AG10803 (cell line): ENCODE results near the gene HHIPL1.
"Not testable (repeated sequence)": the region's sequence is repeated elsewhere in the genome, so short reads cannot be mapped to it uniquely, and the experiment has no call there.

ENCODE experiments used
- DNase-seq: peaks from one replicate; pipeline ENCODE4 v3.0.0; 2010; ENCODE audit warnings: low read depth
- H3K4me3 ChIP-seq: 2 replicates; pipeline ENCODE4 v1.5.1; 2011; ENCODE audit warnings: mild to moderate bottlenecking, low read length, control low read depth
- TF ChIP-seq, protein P1 (sequence below): conservative IDR thresholded peaks from 2 replicates; pipeline ENCODE4 v1.5.1; 2011; ENCODE audit warnings: mild to moderate bottlenecking, low read length, control low read depth, inconsistent platforms

The HHIPL1 gene

DNA sequence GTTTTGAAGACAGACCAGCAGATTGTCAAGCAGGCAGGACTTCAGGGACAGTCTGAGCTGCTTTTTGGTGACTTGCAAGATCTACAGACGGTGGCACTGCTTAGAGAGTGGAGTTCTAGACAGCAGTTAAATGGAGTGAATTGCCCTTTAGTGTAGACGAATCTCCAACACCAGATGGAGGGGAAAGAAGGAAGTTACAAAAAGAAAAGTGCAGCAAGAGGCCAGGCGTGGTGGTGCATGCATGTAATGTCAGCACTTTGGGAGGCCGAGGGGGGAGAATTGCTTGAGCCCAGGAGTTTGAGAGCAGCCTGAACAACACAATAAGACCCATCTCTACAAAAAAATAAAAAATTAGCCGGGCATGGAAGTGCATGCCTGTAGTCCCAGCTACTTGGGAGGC is 8.4 kb upstream of the HHIPL1 start:
- TF ChIP-seq, protein P1, sequence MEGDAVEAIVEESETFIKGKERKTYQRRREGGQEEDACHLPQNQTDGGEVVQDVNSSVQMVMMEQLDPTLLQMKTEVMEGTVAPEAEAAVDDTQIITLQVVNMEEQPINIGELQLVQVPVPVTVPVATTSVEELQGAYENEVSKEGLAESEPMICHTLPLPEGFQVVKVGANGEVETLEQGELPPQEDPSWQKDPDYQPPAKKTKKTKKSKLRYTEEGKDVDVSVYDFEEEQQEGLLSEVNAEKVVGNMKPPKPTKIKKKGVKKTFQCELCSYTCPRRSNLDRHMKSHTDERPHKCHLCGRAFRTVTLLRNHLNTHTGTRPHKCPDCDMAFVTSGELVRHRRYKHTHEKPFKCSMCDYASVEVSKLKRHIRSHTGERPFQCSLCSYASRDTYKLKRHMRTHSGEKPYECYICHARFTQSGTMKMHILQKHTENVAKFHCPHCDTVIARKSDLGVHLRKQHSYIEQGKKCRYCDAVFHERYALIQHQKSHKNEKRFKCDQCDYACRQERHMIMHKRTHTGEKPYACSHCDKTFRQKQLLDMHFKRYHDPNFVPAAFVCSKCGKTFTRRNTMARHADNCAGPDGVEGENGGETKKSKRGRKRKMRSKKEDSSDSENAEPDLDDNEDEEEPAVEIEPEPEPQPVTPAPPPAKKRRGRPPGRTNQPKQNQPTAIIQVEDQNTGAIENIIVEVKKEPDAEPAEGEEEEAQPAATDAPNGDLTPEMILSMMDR, result no peak
- no peak overlapping the region for H3K4me3 ChIP-seq
- DNase-seq, result no peak

DNA sequence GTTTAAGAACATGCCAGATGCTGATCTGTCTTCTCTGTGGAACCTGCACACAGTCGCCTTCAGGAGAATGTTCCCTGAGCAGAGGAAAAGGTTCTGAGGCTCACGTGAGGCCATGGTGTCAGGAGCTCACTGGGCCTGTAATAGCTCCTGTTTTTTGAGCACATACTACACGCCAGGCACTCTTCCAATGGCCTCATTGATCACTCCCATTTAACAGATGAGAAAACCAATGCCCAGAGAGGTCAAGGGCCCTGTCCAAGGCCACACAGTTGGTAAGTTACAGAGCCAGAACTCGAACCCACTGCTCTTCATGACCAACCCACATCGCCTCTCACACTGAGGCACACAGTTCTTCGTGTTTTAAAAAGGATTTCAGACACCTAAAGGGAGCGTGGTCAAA is 7.3 kb upstream of the HHIPL1 start:
- TF ChIP-seq, protein P1, result no peak
- DNase-seq, result no peak

DNA sequence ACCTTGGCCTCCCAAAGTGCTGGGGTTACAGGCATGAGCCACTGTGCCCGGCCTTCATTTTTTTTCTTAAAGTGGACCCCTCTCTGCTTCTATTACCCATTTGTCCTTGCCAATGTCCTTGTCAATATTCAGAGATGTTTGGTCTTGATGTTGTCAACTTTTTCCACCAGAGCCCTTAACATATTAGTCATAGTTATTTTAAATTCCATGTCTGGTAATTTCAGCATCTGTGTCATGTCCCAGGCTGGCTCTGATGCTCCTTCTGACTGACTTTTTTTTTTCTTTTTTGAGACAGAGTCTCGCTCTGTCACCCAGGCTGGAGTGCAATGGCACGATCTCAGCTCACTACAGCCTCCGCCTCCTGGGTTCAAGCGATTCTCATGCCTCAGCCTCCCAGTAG is 2.2 kb upstream of the HHIPL1 start:
- H3K4me3 ChIP-seq, result not testable (repeated sequence)
- DNase-seq, result peak; percentile 13

More for the DNA sequence above, 7.3 kb upstream of the HHIPL1 start:
- no peak overlapping the region for H3K4me3 ChIP-seq

DNA sequence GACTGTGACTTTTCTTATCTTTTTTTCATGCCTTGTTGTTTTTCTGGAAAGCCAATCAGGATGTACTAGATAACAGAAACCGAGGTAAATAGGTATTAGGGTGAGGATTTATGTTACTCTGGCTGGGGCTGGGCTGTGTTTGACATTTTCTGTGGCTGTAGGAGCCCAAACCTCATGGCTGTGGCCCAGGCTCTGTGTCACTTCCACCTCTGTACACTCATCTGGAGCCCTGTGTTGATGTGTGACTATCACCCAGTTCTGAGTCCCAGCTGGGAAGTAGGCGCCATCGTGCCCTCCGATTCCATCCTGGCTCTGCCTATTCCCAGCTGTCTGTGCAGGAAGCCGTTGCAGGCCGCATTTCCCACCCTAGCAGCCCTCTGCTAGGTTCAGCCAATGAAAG is 1.6 kb upstream of the HHIPL1 start:
- H3K4me3 ChIP-seq, result no peak overlapping the region
- TF ChIP-seq, protein P1, result no peak
- no peak for DNase-seq

DNA sequence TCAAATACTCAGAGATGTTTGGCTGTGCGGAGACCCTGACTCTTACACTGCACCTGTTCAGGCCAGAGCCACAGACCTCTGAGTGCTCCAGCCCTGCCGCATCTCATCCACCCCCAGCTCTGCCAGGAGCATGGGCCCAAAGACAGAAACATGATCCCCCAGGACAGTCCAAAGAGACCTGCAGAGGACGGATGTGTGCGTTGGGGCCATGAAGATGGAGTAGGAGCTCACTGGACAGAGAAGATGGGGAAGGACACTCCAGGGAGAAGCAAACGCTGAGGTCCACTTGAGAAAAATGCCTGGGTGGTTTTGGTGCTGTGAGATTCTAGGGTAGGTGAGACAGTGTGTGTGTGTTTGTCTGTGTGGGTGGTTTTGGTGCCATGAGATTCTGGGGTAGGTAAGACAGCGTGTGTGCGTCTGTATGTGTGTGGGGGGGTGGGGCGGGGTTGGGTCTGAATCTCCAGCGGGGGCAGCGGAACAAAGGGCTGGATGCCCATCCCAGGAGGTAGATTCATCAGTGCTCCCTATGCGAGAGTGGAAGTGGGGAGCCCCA is 818 bp upstream of the HHIPL1 start:
- no peak overlapping the region for H3K4me3 ChIP-seq
- TF ChIP-seq, protein P1, result no peak
- no peak for DNase-seq

DNA sequence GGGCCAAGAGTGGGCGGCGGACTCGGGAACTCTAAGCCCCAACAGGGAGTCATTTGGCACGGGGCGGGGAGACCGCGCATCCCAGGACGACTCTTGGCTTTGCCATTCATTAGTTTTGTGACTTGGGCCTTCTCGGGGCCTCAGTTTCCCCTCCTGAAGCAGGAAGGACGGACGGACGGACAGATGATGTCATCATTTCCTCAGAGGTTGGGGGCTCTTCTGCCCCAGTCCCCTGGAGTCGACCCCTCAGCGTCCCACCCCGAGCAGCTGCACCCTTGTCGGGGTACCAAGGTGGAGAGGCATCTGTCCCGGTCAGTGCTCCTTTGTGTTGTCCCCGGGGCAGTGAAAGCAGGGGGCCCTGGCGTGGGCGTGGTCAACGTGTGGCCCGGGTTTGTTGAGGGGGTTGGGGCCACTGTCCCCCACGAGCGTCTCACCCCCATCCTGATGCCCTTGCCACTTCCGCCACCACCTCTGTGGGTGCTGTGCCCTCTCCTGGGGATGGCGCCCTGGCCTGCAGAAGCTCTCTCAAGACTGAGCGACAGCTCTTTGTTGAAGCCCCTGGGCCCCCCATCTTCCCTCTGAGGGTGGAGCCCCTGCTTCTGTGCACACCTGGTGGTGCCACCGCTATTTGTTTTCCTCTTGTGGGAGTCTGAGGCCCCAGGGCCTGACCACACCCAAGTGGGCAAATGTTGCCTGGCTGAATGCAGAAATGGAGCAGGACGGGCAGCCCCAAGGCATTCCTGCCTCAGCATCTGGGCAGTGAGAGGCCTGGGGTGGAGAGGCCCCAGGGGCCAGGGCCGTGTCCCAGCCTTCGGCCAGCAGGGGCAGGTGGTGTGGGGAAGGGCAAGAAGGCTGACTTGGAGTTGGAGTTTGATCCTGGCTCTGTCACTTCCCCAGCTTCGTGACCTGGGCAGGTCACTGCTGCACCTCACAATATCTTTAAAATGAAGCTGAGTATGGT is 896 bp downstream of the HHIPL1 start:
- DNase-seq, result no peak
- H3K4me3 ChIP-seq, result peak overlapping the region; percentile 52
- TF ChIP-seq, protein P1, result no peak

DNA sequence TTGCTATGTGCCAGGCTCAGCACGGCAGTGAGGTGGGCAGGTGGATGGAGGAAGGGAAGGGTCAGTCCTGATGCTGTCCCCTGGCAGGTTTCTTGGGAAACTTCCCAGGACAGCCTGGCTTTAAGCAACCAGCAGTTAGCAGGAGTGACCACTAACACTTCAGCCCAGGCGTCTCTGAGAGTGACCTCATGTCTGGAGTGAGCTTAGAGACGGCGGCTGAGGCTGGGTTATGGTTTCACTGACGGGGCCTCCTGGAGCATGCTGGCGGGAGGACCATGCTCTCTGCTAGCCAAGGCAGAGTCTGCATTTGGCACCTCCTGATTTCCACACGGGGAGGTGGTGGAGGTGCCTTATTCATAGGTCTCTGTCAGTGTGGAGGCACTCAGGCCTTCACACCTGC is 2.5 kb downstream of the HHIPL1 start:
- H3K4me3 ChIP-seq, result no peak overlapping the region
- no peak for DNase-seq
- TF ChIP-seq, protein P1, result no peak
